Prostate gland (tissue), 2 donors: Measurements from ENCODE around the gene SURF6.

Experiments used
- POLR2A ChIP-seq: fragments of 450-650 bp; IDR thresholded peaks from one replicate; pipeline ENCODE4 v1.6.1; 2016; ENCODE audit warnings: antibody characterized with exemption, mild to moderate bottlenecking
- TF ChIP-seq, protein P1 (sequence below), 4 experiments: fragments of 200-600 bp in 2 of 4; fragments of 450-650 bp in 2 of 4; sonication (generic) in 2 of 4; IDR thresholded peaks; 1 replicate in 3 of 4; 2 replicates in 1 of 4; pipeline ENCODE4 v1.5.1; 2016 to 2019; ENCODE audit warnings: antibody characterized with exemption in 4 of 4, mild to moderate bottlenecking in 2 of 4, moderate library complexity in 2 of 4

DNA sequence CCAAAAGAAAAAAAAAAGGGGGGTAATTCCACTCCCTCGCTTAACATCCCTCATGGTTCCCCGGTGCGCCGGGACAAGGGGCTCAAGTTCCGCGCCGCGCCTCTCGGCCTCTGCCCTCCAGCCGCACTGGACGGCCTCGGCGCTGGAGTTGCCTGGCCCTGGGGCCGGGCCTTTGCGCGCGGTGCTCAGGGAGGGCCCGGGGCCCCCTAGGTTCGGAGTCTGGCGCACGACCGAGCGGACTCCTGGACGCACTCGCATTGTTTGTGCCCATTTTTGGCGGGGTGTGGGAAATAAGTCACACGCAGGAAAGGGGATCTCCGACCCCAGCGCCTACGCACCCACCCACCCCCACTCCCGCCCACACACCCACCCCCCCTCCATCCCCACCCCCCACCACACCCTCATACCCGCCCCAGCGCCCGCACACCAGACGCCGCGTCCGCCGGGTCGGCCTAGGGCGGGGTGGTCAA, 11.6 kb upstream of the SURF6 start:
- TF ChIP-seq, protein P1, sequence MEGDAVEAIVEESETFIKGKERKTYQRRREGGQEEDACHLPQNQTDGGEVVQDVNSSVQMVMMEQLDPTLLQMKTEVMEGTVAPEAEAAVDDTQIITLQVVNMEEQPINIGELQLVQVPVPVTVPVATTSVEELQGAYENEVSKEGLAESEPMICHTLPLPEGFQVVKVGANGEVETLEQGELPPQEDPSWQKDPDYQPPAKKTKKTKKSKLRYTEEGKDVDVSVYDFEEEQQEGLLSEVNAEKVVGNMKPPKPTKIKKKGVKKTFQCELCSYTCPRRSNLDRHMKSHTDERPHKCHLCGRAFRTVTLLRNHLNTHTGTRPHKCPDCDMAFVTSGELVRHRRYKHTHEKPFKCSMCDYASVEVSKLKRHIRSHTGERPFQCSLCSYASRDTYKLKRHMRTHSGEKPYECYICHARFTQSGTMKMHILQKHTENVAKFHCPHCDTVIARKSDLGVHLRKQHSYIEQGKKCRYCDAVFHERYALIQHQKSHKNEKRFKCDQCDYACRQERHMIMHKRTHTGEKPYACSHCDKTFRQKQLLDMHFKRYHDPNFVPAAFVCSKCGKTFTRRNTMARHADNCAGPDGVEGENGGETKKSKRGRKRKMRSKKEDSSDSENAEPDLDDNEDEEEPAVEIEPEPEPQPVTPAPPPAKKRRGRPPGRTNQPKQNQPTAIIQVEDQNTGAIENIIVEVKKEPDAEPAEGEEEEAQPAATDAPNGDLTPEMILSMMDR (IDR thresholded peaks at IDR 0.05) = no peak
- TF ChIP-seq POLR2A = no peak
